Activated effector memory CD4-positive, alpha-beta T cell treated with anti-CD3 and anti-CD28 coated beads, Interleukin-2, amount 50 U/mL, for 16 hours (primary cell): Measurements from ENCODE around the gene F2RL1.
"Not testable (repeated sequence)": the region's sequence is repeated elsewhere in the genome, so short reads cannot be mapped to it uniquely, and the experiment has no call there.

ENCODE experiments used
- DNase-seq: peaks from one replicate; pipeline ENCODE4 v3.0.0-alpha.2; 2020

Gene F2RL1

GRCh38 chr5:76818844-76819831, at the start of gene F2RL1:
Gene F2RL1, plus strand, starts transcription at chr5:76819030. Its CDS starts 153 bp downstream, at chr5:76819183.
- peak; percentile 85 for DNase-seq

GRCh38 chr5:76771041-76771440, 47.8 kb upstream of the F2RL1 start:
- DNase-seq = peak; percentile 36

GRCh38 chr5:76771705-76772405, 47.0 kb upstream of the F2RL1 start:
- peak; percentile 3 for DNase-seq

GRCh38 chr5:76775921-76776320, 42.9 kb upstream of the F2RL1 start:
- peak; percentile 27 for DNase-seq

GRCh38 chr5:76776391-76776790, 42.4 kb upstream of the F2RL1 start:
- DNase-seq = no peak

GRCh38 chr5:76780616-76781015, 38.2 kb upstream of the F2RL1 start:
- not testable (repeated sequence) for DNase-seq

- DNase-seq = no peak
Measured at GRCh38 chr5:76781775-76782174, 37.1 kb upstream of the F2RL1 start.

- no peak for DNase-seq
Measured at GRCh38 chr5:76782444-76782843, 36.4 kb upstream of the F2RL1 start.

GRCh38 chr5:76787237-76787636, 31.6 kb upstream of the F2RL1 start:
- peak; percentile 12 for DNase-seq

GRCh38 chr5:76788362-76788761, 30.5 kb upstream of the F2RL1 start:
- DNase-seq = no peak

- DNase-seq = peak; percentile 27
Measured at GRCh38 chr5:76789275-76789674, 29.6 kb upstream of the F2RL1 start.

GRCh38 chr5:76789991-76790581, 28.7 kb upstream of the F2RL1 start:
- DNase-seq = peak; percentile 14

- DNase-seq = no peak
Measured at GRCh38 chr5:76790632-76791290, 28.1 kb upstream of the F2RL1 start.

- DNase-seq = no peak
Measured at GRCh38 chr5:76791461-76791860, 27.4 kb upstream of the F2RL1 start.

- no peak for DNase-seq
Measured at GRCh38 chr5:76794871-76795270, 24.0 kb upstream of the F2RL1 start.

GRCh38 chr5:76799588-76799987, 19.2 kb upstream of the F2RL1 start:
- no peak for DNase-seq

- no peak for DNase-seq
Measured at GRCh38 chr5:76800579-76800978, 18.3 kb upstream of the F2RL1 start.

GRCh38 chr5:76801159-76801802, 17.5 kb upstream of the F2RL1 start:
- no peak for DNase-seq

- no peak for DNase-seq
Measured at GRCh38 chr5:76801803-76802195, 17.0 kb upstream of the F2RL1 start.

GRCh38 chr5:76804266-76804665, 14.6 kb upstream of the F2RL1 start:
- no peak for DNase-seq

GRCh38 chr5:76805821-76806505, 12.9 kb upstream of the F2RL1 start:
- no peak for DNase-seq

- DNase-seq = no peak
Measured at GRCh38 chr5:76807296-76807695, 11.5 kb upstream of the F2RL1 start.
